DMS114 treated with DMSO at 0.1 percent for 48 hours (cell line): Measurements from ENCODE around the gene RASSF7.
"Not testable (repeated sequence)": the region's sequence is repeated elsewhere in the genome, so short reads cannot be mapped to it uniquely, and the experiment has no call there.

Source experiments
- DNase-seq: peaks from one replicate; lab custom pipeline; 2025; ENCODE audit not compliant: unreplicated experiment; lab: John Stamatoyannopoulos, UW

Gene RASSF7

GRCh38 chr11:560305-561147 is at the start of gene RASSF7, which contains the start of gene LMNTD2:
RASSF7 (plus strand) TSS chr11:560970; CDS start chr11:561769, 799 bp downstream.
LMNTD2 (minus strand) TSS chr11:560738; CDS start chr11:560716, 22 bp downstream.
- DNase-seq, result peak; percentile 49

- no peak for DNase-seq
Measured at GRCh38 chr11:512761-513595, 47.8 kb upstream of the RASSF7 start.

GRCh38 chr11:514606-515005 is 46.2 kb upstream of the RASSF7 start:
- no peak for DNase-seq

DNA sequence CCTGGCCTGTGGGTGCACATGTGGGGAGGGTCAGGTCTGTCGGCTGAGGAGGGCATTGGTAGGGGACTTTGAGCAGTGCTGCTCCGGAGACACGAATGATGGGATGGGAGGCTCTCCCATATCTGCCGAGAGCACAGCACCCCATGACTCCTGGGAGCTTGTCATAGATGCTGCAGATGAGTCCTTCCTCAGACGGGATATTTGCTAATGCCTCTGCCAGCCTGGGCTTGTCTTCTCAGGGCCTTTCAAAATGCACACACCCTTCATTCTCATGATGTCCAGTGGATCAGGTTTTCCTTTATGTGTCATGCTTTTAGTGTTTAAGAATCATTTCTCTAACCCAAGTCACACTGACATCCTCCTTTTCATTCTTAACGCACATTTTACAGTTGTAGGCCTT is 45.6 kb upstream of the RASSF7 start:
- no peak for DNase-seq

- no peak for DNase-seq
Measured at GRCh38 chr11:516400-516799, 44.4 kb upstream of the RASSF7 start.

DNA sequence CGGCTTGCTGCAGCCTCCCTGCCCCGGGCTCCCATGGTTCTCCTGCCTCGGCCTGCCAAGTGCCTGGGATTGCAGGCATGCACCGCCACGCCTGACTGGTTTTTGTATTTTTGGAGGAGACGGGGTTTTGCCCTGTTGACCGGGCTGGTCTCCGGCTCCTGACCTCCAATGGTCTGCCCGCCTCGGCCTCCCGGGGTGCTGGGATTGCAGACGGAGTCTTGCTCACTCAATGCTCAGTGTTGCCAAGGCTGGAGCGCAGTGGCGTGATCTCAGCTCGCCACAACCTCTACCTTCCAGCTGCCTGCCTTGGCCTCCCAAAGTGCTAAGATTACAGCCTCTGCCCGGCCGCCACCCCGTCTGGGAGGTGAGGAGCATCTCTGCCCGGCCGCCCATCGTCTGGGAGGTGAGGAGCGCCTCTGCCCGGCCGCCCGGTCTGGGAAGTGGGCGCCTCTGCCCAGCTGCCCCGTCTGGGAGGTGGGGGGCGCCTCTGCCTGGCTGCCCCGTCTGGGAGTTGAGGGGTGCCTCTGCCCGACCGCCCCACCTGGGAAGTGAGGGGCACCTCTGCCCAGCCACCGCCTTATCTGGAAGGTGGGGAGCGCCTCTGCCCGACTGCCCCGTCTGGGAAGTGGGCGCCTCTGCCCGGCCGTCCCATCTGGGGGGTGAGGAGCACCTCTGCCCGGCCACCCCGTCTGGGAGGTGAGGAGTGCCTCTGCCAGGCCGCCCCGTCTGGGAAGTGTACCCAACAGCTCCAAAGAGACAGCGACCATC is 43.7 kb upstream of the RASSF7 start:
- not testable (repeated sequence) for DNase-seq

DNA sequence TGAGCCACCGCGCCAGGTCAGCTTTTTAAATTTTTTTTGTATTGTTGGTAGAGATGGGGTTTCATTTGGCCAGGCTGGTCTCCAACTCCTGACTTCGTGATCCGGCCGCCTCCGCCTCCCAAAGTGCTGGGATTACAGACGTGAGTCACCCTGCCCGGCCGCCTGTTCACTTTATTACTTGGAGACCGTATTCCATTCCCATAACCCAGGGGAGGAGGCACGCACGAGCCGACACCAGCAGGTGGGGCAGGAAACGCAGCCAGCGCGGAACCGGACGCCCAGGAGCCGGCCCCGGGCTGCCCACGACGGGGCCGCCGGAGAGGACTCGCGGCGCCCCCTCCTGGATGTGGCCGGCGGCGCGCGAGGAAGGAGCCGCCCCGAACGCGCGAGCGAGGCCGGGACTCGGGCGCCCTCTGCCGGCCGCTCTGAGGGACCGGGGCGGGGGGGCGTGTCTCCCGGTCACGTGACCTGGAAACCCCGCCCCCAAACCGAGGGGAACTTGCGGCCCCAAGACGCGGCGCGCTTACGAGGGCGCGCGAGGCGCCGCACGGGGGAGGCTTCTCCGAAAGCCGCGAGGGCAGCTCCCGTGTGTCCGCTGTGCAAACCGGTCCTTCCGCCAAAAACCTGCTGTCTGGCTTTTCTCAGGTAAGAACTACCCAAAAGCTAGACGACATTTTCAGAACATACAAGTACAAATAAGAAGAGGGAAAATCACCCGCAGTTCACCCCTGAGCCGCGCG is 42.1 kb upstream of the RASSF7 start:
- peak; percentile 56 for DNase-seq

- no peak for DNase-seq
Measured at GRCh38 chr11:520428-521176, 40.2 kb upstream of the RASSF7 start.

DNA sequence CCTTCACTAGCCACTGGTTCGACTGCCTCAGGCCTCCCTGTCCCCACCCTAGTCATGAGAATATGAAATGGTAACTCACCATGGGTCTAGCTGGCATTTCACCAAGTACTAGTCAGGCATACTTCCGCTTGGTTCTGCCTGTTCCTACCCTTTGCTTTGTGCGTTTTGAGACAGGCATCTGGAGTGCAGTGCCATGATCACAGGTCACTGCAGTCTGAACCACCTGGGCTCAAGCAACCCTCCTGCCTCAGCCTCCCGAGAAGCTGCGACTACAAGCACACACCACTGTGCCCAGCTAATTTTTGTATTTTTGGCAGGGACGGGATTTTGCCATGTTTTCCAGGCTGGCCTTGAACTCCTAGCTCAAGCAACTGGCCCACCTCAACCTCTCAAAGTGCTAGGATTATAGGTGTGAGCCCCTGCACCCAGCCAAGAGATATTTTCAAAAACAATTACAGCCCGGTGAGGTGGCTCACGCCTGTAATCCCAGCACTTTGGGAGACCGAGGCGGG is 39.5 kb upstream of the RASSF7 start:
- DNase-seq, result no peak

- DNase-seq, result no peak
Measured at GRCh38 chr11:526192-526591, 34.6 kb upstream of the RASSF7 start.

DNA sequence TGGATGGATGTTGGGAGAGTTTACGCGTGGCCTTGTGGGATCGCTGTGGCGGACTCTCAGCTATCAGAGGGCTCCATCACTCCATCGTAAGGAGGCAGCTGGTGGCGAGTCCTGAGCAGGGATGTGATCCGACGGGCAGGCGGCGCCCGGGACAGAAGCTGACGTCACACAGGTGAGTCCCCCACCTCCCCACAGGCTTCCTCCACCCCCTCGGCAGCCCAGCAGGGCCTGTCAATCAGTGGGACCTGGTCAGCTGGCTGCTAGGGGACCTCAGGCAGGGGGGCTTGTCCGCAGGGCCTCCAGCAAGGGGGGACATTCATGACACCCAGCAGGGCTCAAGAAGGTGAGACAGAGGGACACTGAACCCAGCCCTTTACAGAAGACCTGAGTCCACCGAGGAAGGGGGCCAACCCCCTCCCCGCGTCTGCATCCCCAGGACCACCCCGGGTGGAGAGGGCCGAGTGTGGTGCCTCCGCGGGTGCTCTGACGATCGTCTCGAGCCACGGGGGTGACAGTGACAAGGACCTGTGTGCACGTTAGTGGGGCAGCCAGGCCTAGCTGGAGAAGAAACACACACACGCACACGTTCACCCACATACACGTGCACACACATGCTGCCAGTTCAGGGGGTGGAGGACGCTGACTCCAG is 32.5 kb upstream of the RASSF7 start:
- DNase-seq, result no peak

GRCh38 chr11:528815-529727 is 31.7 kb upstream of the RASSF7 start:
- DNase-seq, result no peak

DNA sequence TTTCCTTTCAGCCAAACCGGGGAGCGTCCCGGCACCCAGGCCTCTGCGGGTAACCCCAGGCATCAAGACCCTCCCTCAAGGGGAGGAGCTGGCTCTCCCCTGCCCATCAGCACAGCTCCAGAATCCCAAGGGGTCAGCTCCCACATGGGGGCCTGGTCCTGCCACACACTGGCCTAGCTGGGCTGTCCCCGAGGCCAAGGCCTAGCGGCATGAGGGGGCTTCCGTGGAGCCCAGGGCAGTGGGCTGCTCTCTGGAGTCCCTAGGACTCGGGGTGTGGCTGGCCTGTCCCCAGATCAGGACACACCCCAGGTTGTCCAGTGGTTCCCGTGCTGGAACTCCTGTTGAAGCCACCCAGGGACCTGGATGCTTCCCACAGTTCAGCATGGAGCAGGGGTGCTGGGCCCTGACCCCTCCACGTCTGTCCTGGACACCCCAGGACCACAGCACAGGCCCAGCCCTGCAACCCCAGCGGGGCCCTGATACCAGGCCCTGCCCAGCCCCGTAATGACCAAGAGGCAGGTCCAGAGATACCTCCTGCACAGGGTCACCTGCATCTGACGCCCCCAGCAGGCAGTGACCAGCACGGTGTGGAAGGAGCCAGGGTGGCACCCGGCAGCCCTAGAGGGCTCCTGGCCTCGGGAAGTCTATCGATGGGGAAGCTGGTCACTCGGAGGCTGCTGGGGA is 30.9 kb upstream of the RASSF7 start:
- DNase-seq, result no peak

- DNase-seq, result no peak
Measured at GRCh38 chr11:530960-531831, 29.6 kb upstream of the RASSF7 start.

GRCh38 chr11:531919-532526 is 28.7 kb upstream of the RASSF7 start:
- no peak for DNase-seq

DNA sequence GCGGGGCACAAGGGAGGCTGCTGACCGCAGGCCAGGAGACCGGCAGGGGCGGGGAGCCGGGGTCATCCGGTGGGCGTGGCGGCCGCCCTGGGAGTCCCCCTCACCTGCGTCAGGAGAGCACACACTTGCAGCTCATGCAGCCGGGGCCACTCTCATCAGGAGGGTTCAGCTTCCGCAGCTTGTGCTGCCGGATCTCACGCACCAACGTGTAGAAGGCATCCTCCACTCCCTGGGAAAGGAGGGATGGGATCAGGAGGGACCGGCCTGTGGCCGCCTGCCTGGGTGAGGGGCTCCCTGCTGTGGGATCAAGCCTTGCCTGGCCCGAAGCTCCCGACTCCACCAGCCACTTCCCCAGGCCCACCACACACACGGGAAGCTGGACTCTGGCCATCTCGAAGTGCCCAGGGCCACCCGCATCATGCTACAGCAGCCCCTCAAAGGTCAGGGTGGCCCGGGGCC is 28.2 kb upstream of the RASSF7 start:
- no peak for DNase-seq
